CD4-positive, alpha-beta T cell (primary cell): ENCODE data around the gene LY6G5C. TPM values are rescaled to one million over a fixed set of nuclear protein-coding genes. Genes with fewer than 3 reads are reported as not detected.

ENCODE experiments used
- ATAC-seq: fragments of 200-7000 bp; cut with Tn5 transposase; one replicate; pipeline ENCODE4 v1.10.0; 2022; ENCODE audit warnings: mild to moderate bottlenecking; ENCODE audit not compliant: poor library complexity
- CTCF ChIA-PET: fragments of 350-600 bp; sonication (Branson Sonifier 250); formaldehyde crosslinking; loops from one replicate; lab custom pipeline; 2021; ENCODE audit warnings: antibody characterized with exemption, inconsistent platforms; lab: Charles Lee
- POLR2A ChIA-PET: fragments of 350-600 bp; sonication (Branson Sonifier 250); formaldehyde crosslinking; loops from one replicate; lab custom pipeline; 2021; ENCODE audit warnings: antibody characterized with exemption, inconsistent platforms; lab: Charles Lee
- DNase-seq, 14 experiments: peaks; one replicate each; pipeline ENCODE4 v3.0.0-alpha.2; 2013 to 2020; ENCODE audit warnings: mixed read lengths in 2 of 14
- H3K27ac ChIP-seq, 2 donors: one replicate each; pipeline versions ENCODE4 v1.5.1 to v1.7.0; 2013; ENCODE audit warnings: low read length in 2 of 2, low read depth in 1 of 2, mild to moderate bottlenecking in 1 of 2
- H3K27me3 ChIP-seq, 2 experiments: 1 replicate in 1 of 2; 2 replicates in 1 of 2; pipeline versions ENCODE4 v1.6.1 to v1.7.0; 2013; ENCODE audit warnings: low read length in 2 of 2, control low read depth in 1 of 2, mild to moderate bottlenecking in 1 of 2, moderate library complexity in 1 of 2; ENCODE audit not compliant: insufficient read depth in 2 of 2, control insufficient read depth in 1 of 2
- H3K36me3 ChIP-seq: one replicate; pipeline ENCODE4 v1.6.1; 2013; ENCODE audit warnings: low read length, control low read depth; ENCODE audit not compliant: insufficient read depth
- H3K4me1 ChIP-seq: one replicate; pipeline ENCODE4 v1.6.1; 2013; ENCODE audit warnings: low read length, control low read depth; ENCODE audit not compliant: insufficient read depth
- H3K4me3 ChIP-seq: one replicate; pipeline ENCODE4 v1.5.1; 2013; ENCODE audit warnings: mild to moderate bottlenecking, low read length, moderate library complexity
- H3K9me3 ChIP-seq, 2 experiments: 1 replicate in 1 of 2; 2 replicates in 1 of 2; pipeline versions ENCODE4 v1.6.1 to v1.7.0; 2013; ENCODE audit warnings: low read length in 2 of 2, mild to moderate bottlenecking in 2 of 2, control low read depth in 1 of 2, moderate library complexity in 1 of 2; ENCODE audit not compliant: control insufficient read depth in 1 of 2, insufficient read depth in 1 of 2
- H3K27ac Mint-ChIP-seq: one replicate; pipeline ENCODE4 v1.8.0; 2020; ENCODE audit warnings: mixed read lengths
- H3K27me3 Mint-ChIP-seq: one replicate; pipeline ENCODE4 v1.8.0; 2021; ENCODE audit warnings: mixed read lengths
- H3K36me3 Mint-ChIP-seq: one replicate; pipeline ENCODE4 v1.8.0; 2021; ENCODE audit warnings: low read depth, mixed read lengths
- H3K4me1 Mint-ChIP-seq: one replicate; pipeline ENCODE4 v1.8.0; 2021; ENCODE audit warnings: low read depth, mixed read lengths
- H3K4me3 Mint-ChIP-seq: one replicate; pipeline ENCODE4 v1.8.0; 2020; ENCODE audit warnings: mild to moderate bottlenecking, mixed read lengths
- H3K9me3 Mint-ChIP-seq: one replicate; pipeline ENCODE4 v1.8.0; 2020; ENCODE audit warnings: mixed read lengths
- CTCF ChIP-seq: fragments of 200-600 bp; IDR thresholded peaks from one replicate; pipeline ENCODE4 v1.8.0; 2022; ENCODE audit warnings: antibody characterized with exemption, mild to moderate bottlenecking
- intact Hi-C, 2 experiments: fragments of 100-400 bp; cut with DNase I in 1 of 2; cut with micrococcal nuclease in 1 of 2; formaldehyde crosslinking; loops; one replicate each; pipeline versions ENCODE4 v1.15.1 to v1.9.0; 2023 to 2025; cut with DNase I, micrococcal nuclease
- total RNA-seq, 174 experiments: library from RNA in 2 of 174; stranded (reverse) in 2 of 174; gene quantifications; one replicate each; pipeline ENCODE4 v1.2.3 and lab custom pipeline; 2021 to 2026

Gene LY6G5C
- total RNA-seq, 2 experiments from 2014 or later: 0.49 to 0.67 TPM

- Mint-ChIP-seq H3K4me3 (peak overlapping the region; percentile 66), H3K9me3 (no peaks in the 10 kb centered on the region), H3K36me3 (peaks cover 45% of the 10 kb centered on the region), H3K27ac (peak overlapping the region; percentile 76), H3K27me3 (no peaks in the 10 kb centered on the region), H3K4me1 (peaks cover 73% of the 10 kb centered on the region)
- CTCF ChIA-PET: interaction anchor here (0.6 to 1.6 kb wide), 3 partner anchors 10 to 175 kb away, joined by 3 to 5 read pairs (median 4); partner anchors contain the start of genes GPANK1 and VARS1
- no peak for DNase-seq
- no peak overlapping the region for H3K4me3 ChIP-seq
- H3K27me3 ChIP-seq: no peaks in the 10 kb centered on the region
- no peaks in the 10 kb centered on the region for H3K9me3 ChIP-seq
- H3K27ac ChIP-seq: no peak overlapping the region
- intact Hi-C loops: loop anchor here in 1 of 2 experiments (5.0 kb wide), 1 partner anchor 107 kb away; the partner anchor contains the start of genes ATP6V1G2 and NFKBIL1
- no peak for ATAC-seq
- no peak for TF ChIP-seq CTCF
- POLR2A ChIA-PET: interaction anchor here (0.7 to 5.1 kb wide), 7 partner anchors 9 to 1512 kb away, joined by 3 to 250 read pairs (median 12); partner anchors contain the start of genes ABHD16A, C6orf47, CSNK2B and GPANK1
- H3K4me1 ChIP-seq: peaks cover 58% of the 10 kb centered on the region
- H3K36me3 ChIP-seq: peaks cover 27% of the 10 kb centered on the region
Measured at GRCh38 chr6:31654574-31655348, 26.1 kb downstream of the LY6G5C start.

- CTCF ChIA-PET: interaction anchor here (0.7 to 2.9 kb wide), 12 partner anchors 8 to 142 kb away, joined by 3 to 9 read pairs (median 3); partner anchors contain the start of genes C6orf47, CSNK2B, GPANK1 and LST1
- Histone ChIP-seq H3K36me3 (peaks cover 33% of the 10 kb centered on the region), H3K27me3 (no peaks in the 10 kb centered on the region), H3K27ac (peak overlapping the region; percentile 99), H3K9me3 (no peaks in the 10 kb centered on the region), H3K4me3 (peak overlapping the region; percentile 63), H3K4me1 (peaks cover 46% of the 10 kb centered on the region)
- H3K9me3 Mint-ChIP-seq: no peaks in the 10 kb centered on the region
- intact Hi-C loops: loop anchor here (1.0 to 5.0 kb wide), 7 partner anchors 7 to 209 kb away; partner anchors contain the start of genes C6orf47 (in 2 of the 2), PRRC2A (in 2 of the 2), ABHD16A (in 1 of the 2) and ATP6V1G2 (in 1 of the 2)
- no peak for TF ChIP-seq CTCF
- peak overlapping the region; percentile 98 for H3K27ac Mint-ChIP-seq
- peak in 4 of 14 experiments; percentile 14 to 93 (median 80) for DNase-seq
- peaks cover 52% of the 10 kb centered on the region for H3K36me3 Mint-ChIP-seq
- POLR2A ChIA-PET: interaction anchor here (0.6 to 5.1 kb wide), 41 partner anchors 11 to 1665 kb away, joined by 3 to 250 read pairs (median 5); partner anchors contain the start of genes ABHD16A, ATF6B, C6orf47 and CSNK2B
- H3K4me3 Mint-ChIP-seq: peak overlapping the region; percentile 97
- peaks cover 65% of the 10 kb centered on the region for H3K4me1 Mint-ChIP-seq
- peak; percentile 70 for ATAC-seq
- no peaks in the 10 kb centered on the region for H3K27me3 Mint-ChIP-seq
Measured at GRCh38 chr6:31652925-31653724, 27.7 kb downstream of the LY6G5C start.
